ENCODE data around the gene DCAF17. TPM values are rescaled to one million over a fixed set of nuclear protein-coding genes. Genes with fewer than 3 reads are reported as not detected.

Gene DCAF17
- total RNA-seq, 1 experiment from 2014 or later, result 11.1 TPM

DNA sequence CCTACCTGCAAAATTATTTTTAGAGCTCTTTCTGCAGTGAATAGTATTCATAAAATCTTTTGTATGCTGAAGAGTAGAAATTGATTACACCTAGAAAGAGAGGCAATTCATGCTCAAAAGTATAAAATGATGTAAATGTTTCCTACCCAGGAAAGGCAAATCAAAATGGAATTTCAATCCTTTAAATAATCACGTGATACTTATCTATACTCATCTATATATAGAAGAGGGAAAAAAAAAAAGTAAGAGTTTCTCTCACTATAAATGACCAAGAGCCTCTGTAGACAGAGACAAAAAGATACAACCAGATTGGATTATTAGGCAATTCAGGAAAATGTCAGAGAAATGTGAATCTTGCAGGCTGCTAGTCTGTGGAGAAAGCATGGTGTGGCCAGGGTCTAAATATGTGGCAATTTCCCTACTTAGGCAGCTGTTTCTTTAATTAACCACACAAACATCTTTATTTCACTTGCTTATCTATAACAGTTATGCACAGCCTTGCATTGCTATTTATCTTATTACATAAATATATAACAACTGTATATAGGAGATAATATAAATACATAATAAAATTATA is 39.8 kb upstream of the DCAF17 start:
- ChIA-PET POLR2A (ENCODE audit: unreplicated experiment) (no interaction called here), CTCF (no interaction called here)
- Histone ChIP-seq H3K27me3 (ENCODE audit: low read length) (no peaks in the 10 kb centered on the region), H3F3A (ENCODE audit: low read length, unreplicated experiment) (peaks cover 9% of the 10 kb centered on the region), H3K4me3 (ENCODE audit: low read length) (no peak overlapping the region), H3K9me2 (replicated peaks; ENCODE audit: low read length) (no peaks in the 10 kb centered on the region), H2AFZ (ENCODE audit: low read length) (no peak overlapping the region), H3K27ac (ENCODE audit: low read length) (no peak overlapping the region), H3K36me3 (ENCODE audit: low read depth, low read length) (no peaks in the 10 kb centered on the region), H3K4me1 (ENCODE audit: insufficient read depth, low read length) (peaks cover 35% of the 10 kb centered on the region), H3K4me2 (ENCODE audit: low read length) (no peak overlapping the region), H3K79me2 (ENCODE audit: low read length) (peaks cover 20% of the 10 kb centered on the region; the same call in 1 of the 2 replicates), H3K9ac (ENCODE audit: low read length) (no peak overlapping the region), H3K9me3 (ENCODE audit: low read length) (no peaks in the 10 kb centered on the region), H4K20me1 (ENCODE audit: low read length) (no peaks in the 10 kb centered on the region)
- no peak for TF ChIP-seq EZH2 (IDR thresholded peaks at IDR 0.05; ENCODE audit: low read length, unreplicated experiment)
- no TSS peak for BruUV-seq (replicated peaks)
- ATAC-seq, result no peak
- DNase-seq, result no peak
- intact Hi-C loops (cut with micrococcal nuclease), result loop anchor here (5.0 kb wide), 2 partner anchors 47 to 122 kb away; no protein-coding TSS in a partner anchor

DNA sequence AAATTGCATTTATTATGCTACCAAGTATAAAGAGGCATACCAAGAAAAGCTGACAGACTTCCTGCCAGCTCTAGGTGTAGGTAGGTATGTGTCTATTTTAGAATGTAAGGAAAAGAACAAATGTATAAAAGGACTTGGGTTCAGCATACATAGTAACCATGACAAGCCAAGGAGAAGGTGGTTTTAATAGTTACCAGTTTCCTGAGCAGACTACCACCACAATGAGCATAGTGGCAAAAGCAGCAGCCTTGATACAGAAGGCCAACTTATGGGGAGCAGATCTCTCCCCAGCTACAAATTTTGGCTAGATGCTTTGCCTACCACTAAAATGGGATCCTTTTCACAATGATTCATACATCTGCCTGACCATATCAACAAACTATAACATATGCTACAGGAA is 34.7 kb upstream of the DCAF17 start:
- Histone ChIP-seq H3K79me2 (ENCODE audit: low read length) (peaks cover 40% of the 10 kb centered on the region), H2AFZ (ENCODE audit: low read length) (no peak overlapping the region), H3K4me1 (ENCODE audit: insufficient read depth, low read length) (peaks cover 19% of the 10 kb centered on the region), H3K27me3 (ENCODE audit: low read length) (no peaks in the 10 kb centered on the region), H3K4me2 (ENCODE audit: low read length) (no peak overlapping the region), H4K20me1 (ENCODE audit: low read length) (no peaks in the 10 kb centered on the region), H3K4me3 (ENCODE audit: low read length) (no peak overlapping the region), H3K9me2 (replicated peaks; ENCODE audit: low read length) (no peaks in the 10 kb centered on the region), H3F3A (ENCODE audit: low read length, unreplicated experiment) (peaks cover 3% of the 10 kb centered on the region), H3K9me3 (ENCODE audit: low read length) (no peaks in the 10 kb centered on the region; the same call in 1 of the 2 replicates), H3K27ac (ENCODE audit: low read length) (no peak overlapping the region), H3K9ac (ENCODE audit: low read length) (no peak overlapping the region), H3K36me3 (ENCODE audit: low read depth, low read length) (peaks cover 8% of the 10 kb centered on the region; the same call in 1 of the 2 replicates)
- intact Hi-C loops (cut with micrococcal nuclease), result no loop called here
- ChIA-PET CTCF (no interaction called here), POLR2A (ENCODE audit: unreplicated experiment) (interaction anchor here (0.6 kb wide), 1 partner anchor 156 kb away, joined by 5 read pairs; no protein-coding TSS in a partner anchor)
- ATAC-seq (no peak), DNase-seq (no peak)
- BruUV-seq (replicated peaks), result no TSS peak
- no peak for TF ChIP-seq EZH2phosphoT487 (IDR thresholded peaks at IDR 0.05; ENCODE audit: borderline replicate concordance, low read length)

DNA sequence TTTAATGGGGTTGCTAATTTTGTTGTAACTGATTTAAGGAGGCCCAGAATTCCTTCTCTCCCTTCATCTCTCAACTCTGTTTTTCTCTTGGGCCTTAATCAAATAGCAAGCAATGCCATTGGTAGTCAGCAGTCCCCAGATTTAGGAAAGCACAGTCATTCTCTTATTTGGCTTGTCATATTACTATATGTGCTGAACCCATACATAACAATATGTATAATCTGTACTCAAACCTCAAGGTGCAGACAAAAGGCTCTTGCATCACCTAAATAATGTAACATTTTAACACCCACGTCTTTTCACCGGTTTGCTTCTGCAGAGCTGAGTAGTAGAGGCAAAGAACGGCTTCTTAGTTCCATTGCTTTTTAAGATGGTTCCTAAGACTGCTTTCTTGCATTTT is 33.6 kb upstream of the DCAF17 start:
- POLR2A ChIA-PET (ENCODE audit: unreplicated experiment), result no interaction called here
- TF ChIP-seq EZH2phosphoT487 (IDR thresholded peaks at IDR 0.05; ENCODE audit: borderline replicate concordance, low read length) (no peak), EZH2 (IDR thresholded peaks at IDR 0.05; ENCODE audit: low read length, unreplicated experiment) (no peak), CTCF (conservative IDR thresholded peaks at IDR 0.05; ENCODE audit: low read depth, low read length) (no peak)
- ATAC-seq, result no peak

More for the DNA sequence above, 33.6 kb upstream of the DCAF17 start:
- Histone ChIP-seq H3K36me3 (ENCODE audit: low read depth, low read length) (peaks cover 14% of the 10 kb centered on the region; the same call in 1 of the 2 replicates), H3K9me3 (ENCODE audit: low read length) (no peaks in the 10 kb centered on the region; the same call in 1 of the 2 replicates), H3K9ac (ENCODE audit: low read length) (no peak overlapping the region), H3K4me3 (ENCODE audit: low read length) (no peak overlapping the region), H3K4me1 (ENCODE audit: insufficient read depth, low read length) (peaks cover 28% of the 10 kb centered on the region), H4K20me1 (ENCODE audit: low read length) (no peaks in the 10 kb centered on the region), H3K79me2 (ENCODE audit: low read length) (peaks cover 48% of the 10 kb centered on the region), H3K4me2 (ENCODE audit: low read length) (no peak overlapping the region), H3F3A (ENCODE audit: low read length, unreplicated experiment) (peaks cover 3% of the 10 kb centered on the region), H3K27ac (ENCODE audit: low read length) (no peak overlapping the region), H3K9me2 (replicated peaks; ENCODE audit: low read length) (no peaks in the 10 kb centered on the region), H3K27me3 (ENCODE audit: low read length) (no peaks in the 10 kb centered on the region), H2AFZ (ENCODE audit: low read length) (no peak overlapping the region)
- no peak for DNase-seq
- BruUV-seq (replicated peaks), result no TSS peak
- intact Hi-C loops (cut with micrococcal nuclease), result no loop called here
- CTCF ChIA-PET, result no interaction called here

Measured in PC-3 (cell line).